DOHH2 (cell line): Measurements from ENCODE around the gene TOR1AIP2.

Experiments used
- H3F3A ChIP-seq: fragments of 200-600 bp; sonication (generic), shearing (Covaris generic); 2 replicates; pipeline ENCODE4 v1.6.0; 2016; ENCODE audit warnings: antibody characterized with exemption, mild to moderate bottlenecking; ENCODE audit not compliant: control insufficient read depth, insufficient read depth
- H3K27ac ChIP-seq: fragments of 200-600 bp; sonication (generic); 2 replicates; pipeline ENCODE4 v1.5.1; 2014; ENCODE audit warnings: low read depth, mild to moderate bottlenecking, low read length, moderate library complexity
- H3K27me3 ChIP-seq: fragments of 200-600 bp; sonication (generic); 2 replicates; pipeline ENCODE4 v1.6.1; 2014; ENCODE audit warnings: mild to moderate bottlenecking, low read length, mixed read lengths; ENCODE audit not compliant: control insufficient read depth
- H3K36me3 ChIP-seq: fragments of 200-600 bp; sonication (generic); 2 replicates; pipeline ENCODE4 v1.6.1; 2014; ENCODE audit warnings: mild to moderate bottlenecking, low read length, moderate library complexity, mixed read lengths; ENCODE audit not compliant: control insufficient read depth
- H3K4me1 ChIP-seq: fragments of 200-600 bp; sonication (generic); 2 replicates; pipeline ENCODE4 v1.6.1; 2014; ENCODE audit warnings: mild to moderate bottlenecking, low read length, mixed read lengths; ENCODE audit not compliant: control insufficient read depth
- H3K4me2 ChIP-seq: fragments of 200-600 bp; sonication (generic); 2 replicates; pipeline ENCODE4 v1.6.0; 2014; ENCODE audit warnings: mild to moderate bottlenecking, low read length, moderate library complexity
- H3K4me3 ChIP-seq: fragments of 200-600 bp; sonication (generic); 2 replicates; pipeline ENCODE4 v1.5.1; 2014; ENCODE audit warnings: mild to moderate bottlenecking, low read length, mixed read lengths
- H3K79me2 ChIP-seq: fragments of 200-600 bp; sonication (generic); 2 replicates; pipeline ENCODE4 v1.6.1; 2014; ENCODE audit warnings: mild to moderate bottlenecking, low read length, mixed read lengths; ENCODE audit not compliant: control insufficient read depth
- H3K9me2 ChIP-seq: fragments of 200-600 bp; sonication (generic); replicated peaks from 2 replicates; pipeline ENCODE4 v1.6.1; 2014; ENCODE audit warnings: mild to moderate bottlenecking, low read length, mixed read lengths; ENCODE audit not compliant: control insufficient read depth
- H3K9me3 ChIP-seq: fragments of 200-600 bp; sonication (generic); 2 replicates; pipeline ENCODE4 v1.6.1; 2014; ENCODE audit warnings: antibody characterized with exemption, low read length, mixed read lengths; ENCODE audit not compliant: control insufficient read depth, insufficient read depth
- H4K20me1 ChIP-seq: fragments of 200-600 bp; sonication (generic); 2 replicates; pipeline ENCODE4 v1.6.0; 2014; ENCODE audit warnings: low read depth, mild to moderate bottlenecking, antibody characterized with exemption, low read length, moderate library complexity; ENCODE audit not compliant: control insufficient read depth, insufficient read depth
- CTCF ChIP-seq: fragments of 200-600 bp; sonication (generic); IDR thresholded peaks from one replicate; pipeline ENCODE4 v1.5.1; 2014; ENCODE audit warnings: antibody characterized with exemption, mild to moderate bottlenecking, low read depth, low read length; ENCODE audit not compliant: poor library complexity, severe bottlenecking
- EZH2phosphoT487 ChIP-seq: fragments of 200-600 bp; sonication (generic); IDR thresholded peaks from 2 replicates; pipeline ENCODE4 v1.6.1; 2017; ENCODE audit warnings: borderline replicate concordance, mild to moderate bottlenecking, antibody characterized with exemption, low read length, moderate library complexity, mixed read lengths

Gene TOR1AIP2

GRCh38 chr1:179824265-179824664 is 53.3 kb downstream of the TOR1AIP2 start:
- no peaks in the 10 kb centered on the region for H3K79me2 ChIP-seq
- no peaks in the 10 kb centered on the region for H3K9me3 ChIP-seq
- H3K36me3 ChIP-seq = no peaks in the 10 kb centered on the region
- no peak overlapping the region for H3K4me2 ChIP-seq
- TF ChIP-seq EZH2phosphoT487 (no peak), CTCF (no peak)
- no peaks in the 10 kb centered on the region for H3K9me2 ChIP-seq
- no peak overlapping the region for H3K27ac ChIP-seq
- H3K4me1 ChIP-seq = no peaks in the 10 kb centered on the region
- no peaks in the 10 kb centered on the region for H3F3A ChIP-seq
- no peaks in the 10 kb centered on the region for H4K20me1 ChIP-seq
- H3K4me3 ChIP-seq = no peak overlapping the region
- H3K27me3 ChIP-seq = no peaks in the 10 kb centered on the region; the same call in 1 of the 2 replicates

- no peaks in the 10 kb centered on the region for H4K20me1 ChIP-seq
- no peak for TF ChIP-seq EZH2phosphoT487
- no peak for TF ChIP-seq CTCF
- no peaks in the 10 kb centered on the region; the same call in 1 of the 2 replicates for H3K27me3 ChIP-seq
- no peak overlapping the region for H3K4me3 ChIP-seq
- no peaks in the 10 kb centered on the region for H3K36me3 ChIP-seq
- no peak overlapping the region for H3K4me2 ChIP-seq
- no peaks in the 10 kb centered on the region for H3K9me2 ChIP-seq
- H3K27ac ChIP-seq = no peak overlapping the region
- H3F3A ChIP-seq = no peaks in the 10 kb centered on the region
- no peaks in the 10 kb centered on the region for H3K79me2 ChIP-seq
- H3K4me1 ChIP-seq = no peaks in the 10 kb centered on the region
- no peaks in the 10 kb centered on the region for H3K9me3 ChIP-seq
Measured at GRCh38 chr1:179823693-179824092, 53.9 kb downstream of the TOR1AIP2 start.

- no peaks in the 10 kb centered on the region for H3K4me1 ChIP-seq
- H3K9me2 ChIP-seq = no peaks in the 10 kb centered on the region
- H3K4me3 ChIP-seq = no peak overlapping the region
- no peak overlapping the region for H3K27ac ChIP-seq
- no peaks in the 10 kb centered on the region for H3K27me3 ChIP-seq
- no peaks in the 10 kb centered on the region for H3K36me3 ChIP-seq
- H3K9me3 ChIP-seq = no peaks in the 10 kb centered on the region
- no peak overlapping the region for H3K4me2 ChIP-seq
- no peaks in the 10 kb centered on the region for H4K20me1 ChIP-seq
- H3F3A ChIP-seq = no peaks in the 10 kb centered on the region
- TF ChIP-seq CTCF (no peak), EZH2phosphoT487 (no peak)
- no peaks in the 10 kb centered on the region for H3K79me2 ChIP-seq
Measured at GRCh38 chr1:179822065-179822464, 55.5 kb downstream of the TOR1AIP2 start.

- H3F3A ChIP-seq = no peaks in the 10 kb centered on the region
- no peaks in the 10 kb centered on the region for H3K79me2 ChIP-seq
- no peaks in the 10 kb centered on the region for H3K9me2 ChIP-seq
- H3K4me2 ChIP-seq = no peak overlapping the region
- H3K4me1 ChIP-seq = no peaks in the 10 kb centered on the region
- H3K4me3 ChIP-seq = no peak overlapping the region
- no peak overlapping the region for H3K27ac ChIP-seq
- no peak for TF ChIP-seq CTCF
- TF ChIP-seq EZH2phosphoT487 = no peak
- H4K20me1 ChIP-seq = no peaks in the 10 kb centered on the region
- H3K36me3 ChIP-seq = no peaks in the 10 kb centered on the region
- H3K27me3 ChIP-seq = no peaks in the 10 kb centered on the region
- no peaks in the 10 kb centered on the region for H3K9me3 ChIP-seq
Measured at GRCh38 chr1:179821524-179821923, 56.1 kb downstream of the TOR1AIP2 start.
